ENCODE measurements around the gene PLA2G4B. TPM values are rescaled to one million over a fixed set of nuclear protein-coding genes. Genes with fewer than 3 reads are reported as not detected.

Gene PLA2G4B
- total RNA-seq, 2 experiments from 2014 or later = 4.1 to 4.5 TPM

- ChIA-PET POLR2A (no interaction called here), CTCF (interaction anchor here (0.5 to 0.6 kb wide), 2 partner anchors 317 to 437 kb away, joined by 3 read pairs; no protein-coding TSS in a partner anchor)
Observed at GRCh38 chr15:41858756-41859155, 20.1 kb downstream of the PLA2G4B start.

GRCh38 chr15:41860049-41860828, 21.6 kb downstream of the PLA2G4B start:
- CTCF ChIA-PET = interaction anchor here (1.3 kb wide), 1 partner anchor 11 kb away, joined by 4 read pairs; no protein-coding TSS in a partner anchor
- POLR2A ChIA-PET = no interaction called here

GRCh38 chr15:41861736-41862356, 23.2 kb downstream of the PLA2G4B start:
- POLR2A ChIA-PET = no interaction called here

GRCh38 chr15:41862515-41863116, 24.0 kb downstream of the PLA2G4B start:
- CTCF ChIA-PET = interaction anchor here (0.7 to 1.3 kb wide), 3 partner anchors 9 to 17 kb away, joined by 3 to 4 read pairs (median 3); no protein-coding TSS in a partner anchor
- POLR2A ChIA-PET = no interaction called here

More at GRCh38 chr15:41861736-41862356, 23.2 kb downstream of the PLA2G4B start:
- CTCF ChIA-PET = interaction anchor here (0.7 to 1.3 kb wide), 4 partner anchors 9 to 18 kb away, joined by 3 to 4 read pairs (median 4); no protein-coding TSS in a partner anchor

- POLR2A ChIA-PET = no interaction called here
- CTCF ChIA-PET = no interaction called here
Observed at GRCh38 chr15:41865490-41866055, 26.9 kb downstream of the PLA2G4B start.

- ChIA-PET CTCF (interaction anchor here (1.0 kb wide), 1 partner anchor 39 kb away, joined by 3 read pairs; no protein-coding TSS in a partner anchor), POLR2A (no interaction called here)
Observed at GRCh38 chr15:41866263-41866703, 27.6 kb downstream of the PLA2G4B start.

GRCh38 chr15:41866872-41867579, 28.4 kb downstream of the PLA2G4B start:
- POLR2A ChIA-PET = interaction anchor here (0.5 kb wide), 1 partner anchor 40 kb away, joined by 4 read pairs; no protein-coding TSS in a partner anchor
- CTCF ChIA-PET = interaction anchor here (1.0 kb wide), 1 partner anchor 38 kb away, joined by 3 read pairs; no protein-coding TSS in a partner anchor

- CTCF ChIA-PET = no interaction called here
- POLR2A ChIA-PET = no interaction called here
Observed at GRCh38 chr15:41868321-41868720, 29.7 kb downstream of the PLA2G4B start.

- ChIA-PET CTCF (interaction anchor here (0.7 to 1.0 kb wide), 6 partner anchors 9 to 189 kb away, joined by 3 to 4 read pairs (median 3); no protein-coding TSS in a partner anchor), POLR2A (interaction anchor here (1.3 kb wide), 1 partner anchor 25 kb away, joined by 6 read pairs; no protein-coding TSS in a partner anchor)
Observed at GRCh38 chr15:41869770-41870688, 31.4 kb downstream of the PLA2G4B start.

- ChIA-PET CTCF (interaction anchor here (0.7 to 1.0 kb wide), 6 partner anchors 10 to 190 kb away, joined by 3 to 4 read pairs (median 3); no protein-coding TSS in a partner anchor), POLR2A (interaction anchor here (0.8 to 1.3 kb wide), 2 partner anchors 18 to 24 kb away, joined by 4 to 6 read pairs; no protein-coding TSS in a partner anchor)
Observed at GRCh38 chr15:41870689-41871081, 32.0 kb downstream of the PLA2G4B start.

GRCh38 chr15:41871175-41871905, 32.7 kb downstream of the PLA2G4B start:
- ChIA-PET POLR2A (interaction anchor here (0.8 to 1.3 kb wide), 2 partner anchors 17 to 24 kb away, joined by 4 to 6 read pairs; no protein-coding TSS in a partner anchor), CTCF (interaction anchor here (0.7 to 1.0 kb wide), 5 partner anchors 10 to 191 kb away, joined by 3 to 4 read pairs (median 3); no protein-coding TSS in a partner anchor)

GRCh38 chr15:41872166-41872747, 33.6 kb downstream of the PLA2G4B start:
- POLR2A ChIA-PET = no interaction called here
- CTCF ChIA-PET = no interaction called here

GRCh38 chr15:41873711-41874110, 35.1 kb downstream of the PLA2G4B start:
- ChIA-PET CTCF (no interaction called here), POLR2A (no interaction called here)

- POLR2A ChIA-PET = no interaction called here
- CTCF ChIA-PET = no interaction called here
Observed at GRCh38 chr15:41874736-41875135, 36.1 kb downstream of the PLA2G4B start.

GRCh38 chr15:41876007-41876406, 37.4 kb downstream of the PLA2G4B start:
- ChIA-PET POLR2A (no interaction called here), CTCF (no interaction called here)

- POLR2A ChIA-PET = no interaction called here
- CTCF ChIA-PET = no interaction called here
Observed at GRCh38 chr15:41876689-41877088, 38.0 kb downstream of the PLA2G4B start.
